Measurements from ENCODE around the gene SERPINB5.
A peak's percentile ranks its signal among the peaks of the same experiment; 100 is the strongest.

SERPINB5 gene

DNA sequence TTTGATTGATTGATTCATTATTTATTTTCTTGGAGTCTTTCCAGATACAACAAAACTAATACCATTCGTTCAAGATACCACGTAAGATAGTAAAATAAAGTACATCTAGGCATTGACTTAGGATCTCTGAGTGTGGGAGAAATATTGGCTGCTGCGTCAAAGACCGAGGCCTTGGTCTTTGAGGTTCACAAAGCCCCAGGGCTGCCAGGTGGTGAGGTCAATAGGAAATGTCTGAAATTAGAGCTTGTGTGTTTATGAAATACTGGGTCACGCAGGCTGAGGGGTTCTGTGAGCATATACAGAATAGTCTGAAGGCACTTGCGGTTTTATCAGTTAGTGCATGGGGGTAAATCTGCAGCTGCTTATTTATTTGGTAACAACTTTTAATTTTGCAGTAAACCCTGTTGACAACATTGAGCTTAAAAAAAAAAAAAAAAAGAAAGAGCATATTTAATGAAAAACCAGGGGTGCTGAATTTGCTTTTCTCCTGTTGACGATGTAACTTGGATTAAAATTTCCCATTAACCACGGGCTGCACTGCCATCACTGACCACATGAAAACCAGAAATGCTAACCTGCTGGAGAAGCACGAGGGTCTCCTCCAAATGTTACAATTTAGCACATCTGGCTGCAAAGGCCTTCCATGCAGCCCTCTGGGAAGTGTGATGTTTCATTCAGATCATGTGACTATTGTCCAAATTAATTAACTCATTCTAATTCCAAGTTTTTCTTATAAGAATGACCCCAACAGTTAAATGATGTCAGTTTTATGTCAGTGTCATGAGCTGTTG lies 38.3 kb downstream of the SERPINB5 start:
- in situ Hi-C loops (cut with HindIII; ENCODE audit: low sequenced_read_pairs): loop anchor here (25.0 kb wide), 1 partner anchor 322 kb away; no protein-coding TSS in a partner anchor
- no peak overlapping the region for H3K4me3 ChIP-seq (ENCODE audit: low read depth, low read length)
- no peak for DNase-seq (ENCODE audit: low read depth)
- TF ChIP-seq, protein P1, sequence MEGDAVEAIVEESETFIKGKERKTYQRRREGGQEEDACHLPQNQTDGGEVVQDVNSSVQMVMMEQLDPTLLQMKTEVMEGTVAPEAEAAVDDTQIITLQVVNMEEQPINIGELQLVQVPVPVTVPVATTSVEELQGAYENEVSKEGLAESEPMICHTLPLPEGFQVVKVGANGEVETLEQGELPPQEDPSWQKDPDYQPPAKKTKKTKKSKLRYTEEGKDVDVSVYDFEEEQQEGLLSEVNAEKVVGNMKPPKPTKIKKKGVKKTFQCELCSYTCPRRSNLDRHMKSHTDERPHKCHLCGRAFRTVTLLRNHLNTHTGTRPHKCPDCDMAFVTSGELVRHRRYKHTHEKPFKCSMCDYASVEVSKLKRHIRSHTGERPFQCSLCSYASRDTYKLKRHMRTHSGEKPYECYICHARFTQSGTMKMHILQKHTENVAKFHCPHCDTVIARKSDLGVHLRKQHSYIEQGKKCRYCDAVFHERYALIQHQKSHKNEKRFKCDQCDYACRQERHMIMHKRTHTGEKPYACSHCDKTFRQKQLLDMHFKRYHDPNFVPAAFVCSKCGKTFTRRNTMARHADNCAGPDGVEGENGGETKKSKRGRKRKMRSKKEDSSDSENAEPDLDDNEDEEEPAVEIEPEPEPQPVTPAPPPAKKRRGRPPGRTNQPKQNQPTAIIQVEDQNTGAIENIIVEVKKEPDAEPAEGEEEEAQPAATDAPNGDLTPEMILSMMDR (IDR thresholded peaks at IDR 0.05; ENCODE audit: low read depth, low read length, missing control alignments): no peak

DNA sequence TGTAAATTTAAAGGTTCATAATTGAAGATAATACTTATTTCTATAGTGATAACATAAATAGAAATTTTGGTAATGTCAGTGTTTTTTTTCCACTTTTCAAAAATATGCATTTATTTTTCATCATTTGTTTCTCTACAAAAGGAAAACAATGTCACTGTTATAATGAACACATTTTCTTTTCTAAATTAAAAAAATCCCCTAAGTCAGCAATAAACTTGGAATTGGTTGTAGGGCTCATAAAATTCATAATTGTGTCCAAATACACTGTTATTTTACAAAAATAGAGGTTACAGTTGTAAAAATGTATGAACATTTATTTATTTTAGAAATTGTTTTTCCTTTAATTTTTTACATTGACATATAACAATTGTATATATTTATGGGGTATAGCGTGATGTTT lies 39.0 kb downstream of the SERPINB5 start:
- no peak for DNase-seq (ENCODE audit: low read depth)
- in situ Hi-C loops (cut with HindIII; ENCODE audit: low sequenced_read_pairs): loop anchor here (25.0 kb wide), 1 partner anchor 322 kb away; no protein-coding TSS in a partner anchor
- H3K4me3 ChIP-seq (ENCODE audit: low read depth, low read length): no peak overlapping the region
- TF ChIP-seq, protein P1 (IDR thresholded peaks at IDR 0.05; ENCODE audit: low read depth, low read length, missing control alignments): no peak

DNA sequence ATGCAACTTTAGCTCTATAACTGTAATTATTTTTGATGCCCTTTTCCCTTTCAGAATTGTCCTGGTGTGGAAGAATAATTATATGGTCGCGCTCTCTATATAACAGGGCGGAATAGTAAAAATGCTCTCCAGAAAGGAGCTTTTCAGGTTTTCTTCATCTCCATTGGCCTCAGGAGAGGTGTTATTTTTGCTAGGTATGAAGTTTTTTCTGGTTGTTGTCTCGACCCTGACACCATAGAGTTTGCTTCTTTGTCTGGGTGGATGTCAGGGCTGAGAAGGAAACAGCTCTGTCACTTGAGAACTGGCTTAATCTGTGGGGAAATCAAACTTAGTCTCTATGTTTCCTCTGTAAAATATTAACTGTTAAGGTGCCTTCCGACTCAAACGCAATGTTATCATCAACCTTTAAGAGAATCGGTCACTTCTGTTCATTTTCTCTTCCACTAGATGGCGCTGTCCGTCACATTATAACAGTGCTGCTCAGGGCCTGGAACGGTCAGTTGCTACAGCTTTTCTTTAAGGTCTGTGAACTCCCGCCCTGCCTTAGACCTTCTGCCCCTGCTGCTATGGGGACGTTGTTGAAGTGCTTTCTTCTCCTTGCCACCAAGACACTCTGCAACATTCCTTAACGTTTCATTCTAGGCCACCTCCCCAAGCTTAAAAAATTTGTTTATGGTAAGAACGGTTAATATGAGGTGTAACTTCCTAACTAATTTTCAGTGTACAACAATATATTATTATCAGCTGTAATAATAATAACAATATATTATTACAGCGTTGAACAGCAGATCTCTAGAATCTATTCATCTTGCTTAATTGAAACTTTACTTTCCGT lies 41.6 kb downstream of the SERPINB5 start:
- no peak overlapping the region for H3K4me3 ChIP-seq (ENCODE audit: low read depth, low read length)
- DNase-seq (ENCODE audit: low read depth): peak; percentile 71
- in situ Hi-C loops (cut with HindIII; ENCODE audit: low sequenced_read_pairs): loop anchor here (25.0 kb wide), 1 partner anchor 319 kb away; no protein-coding TSS in a partner anchor
- TF ChIP-seq, protein P1 (IDR thresholded peaks at IDR 0.05; ENCODE audit: low read depth, low read length, missing control alignments): peak; percentile 60

DNA sequence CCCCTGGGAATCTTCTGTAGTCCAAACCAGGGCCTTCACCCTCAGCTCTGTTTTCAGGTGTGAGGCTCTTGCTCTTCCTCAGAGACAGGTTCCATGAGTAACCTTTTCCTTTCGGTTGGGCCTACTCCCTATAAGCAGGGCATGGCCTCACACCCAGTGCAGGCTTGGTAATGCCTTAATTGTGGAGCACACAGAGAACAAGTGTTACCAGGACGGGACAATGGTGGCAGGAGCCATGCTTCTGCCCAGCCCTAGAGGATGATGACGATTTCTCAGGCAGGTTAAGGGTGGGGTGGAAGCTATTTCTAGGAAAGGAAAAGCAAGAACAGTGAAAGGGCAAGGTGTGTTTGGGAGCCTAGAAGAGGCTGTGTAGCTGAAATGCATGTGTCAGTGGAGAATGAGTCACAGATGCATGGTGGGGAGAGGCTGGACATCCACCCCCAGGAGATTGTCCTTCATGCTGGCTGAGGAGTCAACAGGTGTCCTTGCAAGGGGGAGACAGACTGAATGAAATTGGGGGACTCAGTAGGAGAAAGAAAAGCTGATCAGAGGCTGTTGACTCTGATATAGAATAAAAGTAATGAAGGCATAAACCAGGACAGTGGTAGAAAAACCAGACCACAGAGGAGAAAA lies 43.4 kb downstream of the SERPINB5 start:
- in situ Hi-C loops (cut with HindIII; ENCODE audit: low sequenced_read_pairs): loop anchor here (25.0 kb wide), 1 partner anchor 317 kb away; no protein-coding TSS in a partner anchor
- no peak for DNase-seq (ENCODE audit: low read depth)
- H3K4me3 ChIP-seq (ENCODE audit: low read depth, low read length): no peak overlapping the region
- TF ChIP-seq, protein P1 (IDR thresholded peaks at IDR 0.05; ENCODE audit: low read depth, low read length, missing control alignments): no peak

DNA sequence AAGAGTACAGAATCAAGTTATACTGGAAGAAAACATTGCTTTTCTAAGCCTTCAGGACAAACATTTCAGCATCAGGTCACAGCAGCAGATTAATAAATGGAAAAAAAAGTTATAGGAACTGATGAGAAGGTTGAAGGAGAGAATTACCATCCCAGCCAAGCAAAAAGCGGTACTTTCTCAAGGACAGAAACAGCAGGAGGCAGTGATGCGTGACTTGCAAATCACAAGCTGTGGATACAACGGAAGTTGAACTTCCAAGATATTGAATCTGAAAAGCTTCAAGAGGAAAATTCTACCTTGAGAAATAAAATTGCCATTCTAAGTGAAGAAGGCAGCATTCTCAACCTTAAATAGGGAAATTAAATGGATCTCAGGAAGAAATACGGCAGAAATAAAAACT lies 46.9 kb downstream of the SERPINB5 start:
- H3K4me3 ChIP-seq (ENCODE audit: low read depth, low read length): no peak overlapping the region
- TF ChIP-seq, protein P1 (IDR thresholded peaks at IDR 0.05; ENCODE audit: low read depth, low read length, missing control alignments): no peak
- in situ Hi-C loops (cut with HindIII; ENCODE audit: low sequenced_read_pairs): loop anchor here (25.0 kb wide), 1 partner anchor 314 kb away; no protein-coding TSS in a partner anchor
- no peak for DNase-seq (ENCODE audit: low read depth)

DNA sequence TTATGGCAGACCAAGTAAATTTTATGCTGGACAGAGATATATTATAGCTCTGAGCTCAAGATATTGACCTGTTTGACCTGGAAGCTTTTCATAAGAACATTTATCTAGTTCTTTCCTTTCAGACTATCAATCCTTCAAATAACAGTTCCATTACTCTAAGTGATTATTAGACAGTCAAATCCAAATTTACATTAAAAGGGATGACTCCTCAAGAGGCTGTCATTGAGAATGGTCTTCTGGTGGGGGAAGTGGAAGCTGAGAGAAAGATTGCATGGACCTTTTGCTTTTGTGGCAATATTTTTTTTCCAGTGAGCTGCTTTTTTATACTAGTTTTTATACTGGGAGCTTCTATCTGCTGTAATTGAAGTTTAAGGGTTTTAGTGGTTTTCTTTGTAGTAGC lies 50.5 kb downstream of the SERPINB5 start:
- in situ Hi-C loops (cut with HindIII; ENCODE audit: low sequenced_read_pairs): no loop called here
- TF ChIP-seq, protein P1 (IDR thresholded peaks at IDR 0.05; ENCODE audit: low read depth, low read length, missing control alignments): no peak
- no peak overlapping the region for H3K4me3 ChIP-seq (ENCODE audit: low read depth, low read length)
- DNase-seq (ENCODE audit: low read depth): no peak

Data from astrocyte of the cerebellum (primary cell).